ENCODE data around the gene PANK3.

The PANK3 gene

DNA sequence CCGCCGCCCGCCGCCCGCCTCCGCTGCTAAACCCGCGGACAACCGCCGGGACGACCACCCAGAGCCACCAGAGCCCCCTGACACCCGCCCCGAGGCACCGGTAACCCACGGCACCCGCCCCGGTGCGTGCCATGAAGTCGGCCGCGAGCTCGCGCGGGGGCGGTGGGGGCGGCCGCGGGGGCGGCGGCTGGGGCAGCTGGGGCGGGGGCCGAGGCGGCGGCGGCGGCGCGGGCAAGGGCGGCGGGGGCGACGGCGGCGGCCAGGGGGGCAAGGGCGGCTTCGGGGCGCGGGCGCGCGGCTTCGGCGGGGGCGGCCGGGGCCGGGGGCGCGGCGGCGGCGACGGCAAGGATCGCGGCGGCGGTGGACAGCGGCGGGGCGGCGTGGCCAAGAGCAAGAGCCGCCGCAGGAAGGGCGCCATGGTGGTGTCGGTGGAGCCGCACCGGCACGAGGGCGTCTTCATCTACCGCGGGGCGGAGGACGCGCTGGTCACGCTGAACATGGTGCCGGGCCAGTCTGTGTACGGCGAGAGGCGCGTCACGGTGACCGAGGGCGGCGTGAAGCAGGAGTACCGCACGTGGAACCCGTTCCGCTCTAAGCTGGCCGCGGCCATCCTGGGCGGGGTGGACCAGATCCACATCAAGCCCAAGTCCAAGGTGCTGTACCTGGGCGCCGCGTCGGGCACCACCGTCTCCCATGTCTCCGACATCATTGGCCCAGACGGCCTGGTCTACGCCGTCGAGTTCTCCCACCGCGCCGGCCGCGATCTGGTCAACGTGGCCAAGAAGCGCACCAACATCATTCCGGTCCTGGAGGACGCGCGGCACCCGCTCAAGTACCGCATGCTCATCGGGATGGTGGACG, 49.6 kb downstream of the PANK3 start:
- no peak for ATAC-seq (ENCODE audit: insufficient read depth, low read depth)
- TF ChIP-seq EZH2 (IDR thresholded peaks at IDR 0.05; ENCODE audit: borderline replicate concordance, low read depth, low read length, severe bottlenecking) (no peak), CTCF (IDR thresholded peaks at IDR 0.05; ENCODE audit: borderline replicate concordance, extremely low read depth, low read length, poor library complexity, severe bottlenecking) (no peak)
- Histone ChIP-seq H3K27me3 (ENCODE audit: insufficient read depth, low read length, poor library complexity) (no peaks in the 10 kb centered on the region), H3K9ac (ENCODE audit: low read depth, low read length) (no peak overlapping the region), H3K4me3 (ENCODE audit: low read depth in 1 of 2, low read length in 2 of 2) (no peak overlapping the region), H3K79me2 (ENCODE audit: insufficient read depth, low read length) (no peaks in the 10 kb centered on the region), H3K27ac (ENCODE audit: low read length) (no peak overlapping the region), H2AFZ (ENCODE audit: low read depth, low read length) (no peak overlapping the region), H4K20me1 (ENCODE audit: insufficient read depth, low read length) (no peaks in the 10 kb centered on the region), H3K4me1 (ENCODE audit: insufficient read depth, low read length) (no peaks in the 10 kb centered on the region), H3K9me3 (ENCODE audit: insufficient read depth, low read length, severe bottlenecking) (no peaks in the 10 kb centered on the region), H3K36me3 (ENCODE audit: insufficient read depth, low read length) (no peaks in the 10 kb centered on the region), H3K4me2 (ENCODE audit: insufficient read depth, low read length) (no peak overlapping the region)
- no peak for DNase-seq

DNA sequence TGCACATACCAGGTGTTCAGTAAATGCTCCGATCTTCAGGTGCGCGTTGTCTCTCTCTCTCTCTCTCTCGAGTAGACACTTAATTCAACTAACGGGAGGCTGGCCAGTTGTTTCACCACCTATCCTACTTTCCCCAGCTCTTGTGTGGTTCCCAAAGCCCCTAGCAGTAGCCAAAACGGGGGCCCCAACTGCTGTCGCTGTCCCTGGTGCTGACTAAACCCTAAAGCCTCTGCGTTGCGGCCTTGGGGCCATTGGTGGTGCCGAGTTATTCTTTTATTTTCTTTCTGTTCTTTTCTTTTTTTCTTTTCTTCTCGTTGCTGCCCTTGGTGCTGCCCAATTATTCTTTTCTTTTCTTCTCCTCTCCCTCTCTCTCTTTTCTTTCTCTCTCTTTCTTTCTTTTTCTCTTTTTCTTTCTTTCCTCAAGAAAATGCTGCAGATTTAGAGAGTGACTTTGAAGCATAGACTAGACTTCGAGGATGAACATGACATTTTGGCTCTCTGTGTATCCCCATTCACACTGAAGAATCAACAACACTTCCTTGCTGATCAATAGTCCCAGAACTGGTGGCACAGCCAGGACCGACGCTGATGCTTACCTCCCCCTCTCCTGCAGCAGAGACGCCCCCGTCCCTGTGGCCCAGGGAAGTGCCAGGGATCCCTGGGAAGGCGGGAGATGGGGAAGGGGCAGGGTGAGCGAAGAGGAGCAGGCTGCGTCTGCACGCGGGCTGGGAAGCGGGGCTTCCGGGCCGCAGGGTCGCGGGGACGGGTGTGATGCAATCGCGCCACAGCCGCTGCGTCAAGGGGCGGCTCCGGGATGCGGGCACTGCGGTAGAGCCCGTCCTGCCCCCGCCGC, 50.4 kb downstream of the PANK3 start, which contains the start of gene FBLL1:
TSS of gene FBLL1 (plus strand) at position 785 of the 853 bp plus-strand sequence. CDS start 200 bp downstream, outside the sequence.
- peak; percentile 47 for DNase-seq
- Histone ChIP-seq H3K4me3 (ENCODE audit: low read depth in 1 of 2, low read length in 2 of 2) (no peak within 1 kb of the TSS), H4K20me1 (ENCODE audit: insufficient read depth, low read length) (no peaks in the 10 kb centered on the region), H3K36me3 (ENCODE audit: insufficient read depth, low read length) (no peaks in the 10 kb centered on the region), H3K9ac (ENCODE audit: low read depth, low read length) (no peak within 1 kb of the TSS), H3K9me3 (ENCODE audit: insufficient read depth, low read length, severe bottlenecking) (no peaks in the 10 kb centered on the region), H3K79me2 (ENCODE audit: insufficient read depth, low read length) (no peaks in the 10 kb centered on the region), H3K4me2 (ENCODE audit: insufficient read depth, low read length) (no peak within 1 kb of the TSS), H3K4me1 (ENCODE audit: insufficient read depth, low read length) (no peaks in the 10 kb centered on the region), H3K27ac (ENCODE audit: low read length) (no peak within 1 kb of the TSS), H2AFZ (ENCODE audit: low read depth, low read length) (no peak within 1 kb of the TSS), H3K27me3 (ENCODE audit: insufficient read depth, low read length, poor library complexity) (no peaks in the 10 kb centered on the region)
- ATAC-seq (ENCODE audit: insufficient read depth, low read depth), result peak; percentile 70
- TF ChIP-seq EZH2 (IDR thresholded peaks at IDR 0.05; ENCODE audit: borderline replicate concordance, low read depth, low read length, severe bottlenecking) (no peak), CTCF (IDR thresholded peaks at IDR 0.05; ENCODE audit: borderline replicate concordance, extremely low read depth, low read length, poor library complexity, severe bottlenecking) (no peak)

GRCh38 chr5:168527756-168528295, 51.3 kb downstream of the PANK3 start:
- no peaks in the 10 kb centered on the region for H3K79me2 ChIP-seq (ENCODE audit: insufficient read depth, low read length)
- no peaks in the 10 kb centered on the region for H3K36me3 ChIP-seq (ENCODE audit: insufficient read depth, low read length)
- no peak overlapping the region for H2AFZ ChIP-seq (ENCODE audit: low read depth, low read length)
- H3K9me3 ChIP-seq (ENCODE audit: insufficient read depth, low read length, severe bottlenecking), result no peaks in the 10 kb centered on the region
- H3K27ac ChIP-seq (ENCODE audit: low read length), result no peak overlapping the region
- H3K4me1 ChIP-seq (ENCODE audit: insufficient read depth, low read length), result no peaks in the 10 kb centered on the region
- no peak overlapping the region for H3K4me2 ChIP-seq (ENCODE audit: insufficient read depth, low read length)
- H3K9ac ChIP-seq (ENCODE audit: low read depth, low read length), result no peak overlapping the region
- DNase-seq (no peak), ATAC-seq (ENCODE audit: insufficient read depth, low read depth) (no peak)
- TF ChIP-seq EZH2 (IDR thresholded peaks at IDR 0.05; ENCODE audit: borderline replicate concordance, low read depth, low read length, severe bottlenecking) (no peak), CTCF (IDR thresholded peaks at IDR 0.05; ENCODE audit: borderline replicate concordance, extremely low read depth, low read length, poor library complexity, severe bottlenecking) (no peak)
- no peak overlapping the region for H3K4me3 ChIP-seq (ENCODE audit: low read depth in 1 of 2, low read length in 2 of 2)
- no peaks in the 10 kb centered on the region for H3K27me3 ChIP-seq (ENCODE audit: insufficient read depth, low read length, poor library complexity)
- H4K20me1 ChIP-seq (ENCODE audit: insufficient read depth, low read length), result no peaks in the 10 kb centered on the region
